ENCODE results near the gene RNF144A.
"Not testable (repeated sequence)": the region's sequence is repeated elsewhere in the genome, so short reads cannot be mapped to it uniquely, and the experiment has no call there.

Gene RNF144A

DNA sequence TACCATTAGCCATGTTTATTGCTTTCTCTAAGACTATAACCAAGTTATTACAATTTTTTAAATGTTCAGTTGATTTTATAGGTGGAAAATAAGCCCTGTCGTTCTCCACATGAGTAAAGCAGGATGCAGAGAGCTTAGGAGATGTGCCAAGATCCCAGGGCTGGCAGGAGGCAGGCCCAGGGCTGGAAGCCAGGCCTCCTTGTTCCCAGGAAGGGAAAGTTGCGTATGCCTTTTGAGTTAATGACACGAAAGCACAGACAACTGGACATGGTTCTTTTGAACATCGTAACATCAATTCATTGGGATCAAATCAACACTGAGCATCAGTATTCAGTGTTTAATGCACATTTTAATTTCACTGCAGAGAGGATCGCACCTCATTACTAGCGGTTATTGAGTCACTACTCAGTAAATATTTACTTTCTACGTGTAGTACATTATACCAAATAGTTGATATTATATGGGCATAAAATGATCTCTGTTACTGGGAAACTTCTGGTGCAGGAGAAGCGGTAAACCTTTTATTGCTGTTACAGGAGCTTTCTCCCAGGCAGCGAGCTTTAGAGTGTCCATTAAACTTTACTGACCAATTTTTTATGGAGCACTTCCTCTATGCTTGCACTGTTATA lies 60.0 kb downstream of the RNF144A start:
- no peak for DNase-seq

DNA sequence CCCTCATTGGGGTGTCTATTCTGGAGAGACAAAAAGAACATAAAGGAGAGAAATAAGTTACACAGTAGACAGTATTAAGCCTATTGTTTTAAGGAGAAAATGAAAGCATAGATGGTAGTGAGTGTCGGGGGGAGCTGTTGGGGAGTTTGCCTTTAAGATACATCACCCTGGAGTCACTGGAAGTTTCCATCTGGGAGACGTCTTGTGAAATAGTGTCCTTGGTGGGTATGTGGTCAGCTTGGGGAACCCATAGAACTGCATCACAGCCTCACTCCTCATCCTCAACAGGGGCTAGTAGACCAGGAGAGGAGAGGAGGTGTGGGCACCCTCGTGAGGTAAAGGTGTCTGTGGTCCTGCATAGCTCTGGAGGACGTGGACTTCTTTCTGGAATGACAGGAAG lies 60.6 kb downstream of the RNF144A start:
- no peak for DNase-seq

DNA sequence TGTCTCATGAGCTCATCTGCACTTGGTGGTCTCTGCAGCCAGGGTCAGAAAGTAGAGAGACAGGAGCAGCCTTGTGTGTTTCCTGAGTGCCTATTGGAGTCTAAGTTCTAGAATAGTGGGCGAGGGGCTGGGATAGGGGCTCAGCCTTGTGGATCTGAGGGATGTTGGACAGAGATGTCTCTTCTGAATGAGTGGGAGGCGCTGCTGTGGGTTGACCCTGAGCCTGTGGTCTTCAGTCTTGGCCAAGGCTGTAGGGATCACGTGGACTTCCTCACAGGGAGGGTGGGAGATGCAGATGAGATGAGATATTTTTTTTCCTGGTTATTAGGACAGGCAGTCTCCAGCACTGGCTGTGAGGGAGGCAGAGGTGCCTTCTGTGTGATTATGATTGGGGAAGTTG lies 61.8 kb downstream of the RNF144A start:
- no peak for DNase-seq

DNA sequence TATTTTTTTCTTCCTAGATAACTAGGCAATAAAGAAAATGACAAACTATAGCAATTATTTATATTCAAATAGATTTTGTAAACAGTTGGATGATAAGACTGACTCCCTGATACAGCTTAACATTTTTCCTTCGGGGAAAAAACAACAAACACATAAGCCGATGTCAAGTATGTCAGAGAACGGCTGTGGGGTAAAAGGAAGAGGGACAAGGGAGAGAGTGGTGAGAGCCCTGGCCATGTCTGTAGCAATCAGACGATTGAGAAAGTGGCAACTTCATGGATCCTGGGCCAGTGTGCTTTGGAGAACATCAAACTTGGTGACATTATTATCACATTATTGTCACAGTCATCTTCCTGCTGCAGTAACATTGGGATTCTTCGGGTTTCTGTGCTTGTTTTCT lies 65.2 kb downstream of the RNF144A start:
- DNase-seq = no peak

DNA sequence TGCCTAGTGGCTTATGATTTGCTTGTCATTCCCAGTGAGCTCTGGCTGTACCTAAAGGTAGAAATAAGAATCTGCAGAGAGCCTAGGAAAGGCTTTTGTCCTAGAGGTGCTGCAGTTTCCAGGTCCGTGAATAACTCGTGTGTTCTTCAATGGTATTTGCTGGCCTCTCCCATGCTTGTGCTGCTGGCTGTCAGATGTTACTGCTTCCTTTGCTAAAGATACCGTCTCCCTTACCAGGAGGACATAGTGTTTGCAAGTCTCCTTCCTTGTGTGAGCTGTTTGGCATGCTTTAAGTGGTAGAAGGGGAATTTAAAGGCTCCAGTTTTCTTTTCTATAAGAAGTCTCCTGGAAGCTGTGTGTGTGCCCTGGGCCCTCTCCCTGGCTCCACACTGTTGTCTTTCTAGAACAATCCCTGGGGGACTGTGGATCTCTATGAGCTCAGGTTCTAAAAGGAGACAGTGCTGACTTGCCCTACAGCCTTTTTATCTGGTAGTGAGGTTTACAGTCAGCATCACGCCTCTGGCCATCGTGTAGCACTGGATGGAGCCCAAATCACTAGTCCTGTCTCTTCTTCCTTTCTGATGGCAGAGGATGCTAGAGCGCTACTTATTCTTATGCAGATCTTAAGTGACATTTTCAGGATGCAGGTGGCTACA lies 65.8 kb downstream of the RNF144A start:
- DNase-seq = no peak

DNA sequence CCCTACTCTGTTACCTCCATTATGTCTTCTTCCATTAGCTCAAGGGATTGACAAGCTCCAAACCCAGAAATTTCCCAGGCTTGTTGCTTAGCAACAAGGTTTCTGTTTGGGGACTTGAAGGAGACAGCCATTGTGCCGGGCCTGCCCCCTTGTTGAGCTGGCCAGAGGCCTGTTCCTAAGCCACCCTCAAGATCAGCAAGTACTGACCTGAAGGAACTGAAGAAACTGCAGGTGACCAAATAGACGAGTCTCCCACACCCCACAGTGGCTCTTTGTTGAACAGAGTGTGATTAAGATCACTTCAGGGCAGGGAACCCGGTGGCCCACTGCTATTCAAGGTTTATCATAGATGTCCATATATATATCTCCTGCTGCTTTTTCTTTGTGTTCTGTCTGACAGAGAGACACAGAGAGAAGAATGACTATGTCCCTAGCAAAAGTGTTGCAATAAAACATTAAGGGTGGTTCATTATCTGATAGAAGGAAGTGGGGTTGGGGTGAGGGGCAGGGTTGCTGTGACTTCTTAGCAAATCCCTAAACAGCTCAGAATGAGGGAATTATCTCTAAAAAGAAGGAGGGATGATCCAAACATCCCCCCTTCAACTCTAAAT lies 69.2 kb downstream of the RNF144A start:
- DNase-seq = no peak

DNA sequence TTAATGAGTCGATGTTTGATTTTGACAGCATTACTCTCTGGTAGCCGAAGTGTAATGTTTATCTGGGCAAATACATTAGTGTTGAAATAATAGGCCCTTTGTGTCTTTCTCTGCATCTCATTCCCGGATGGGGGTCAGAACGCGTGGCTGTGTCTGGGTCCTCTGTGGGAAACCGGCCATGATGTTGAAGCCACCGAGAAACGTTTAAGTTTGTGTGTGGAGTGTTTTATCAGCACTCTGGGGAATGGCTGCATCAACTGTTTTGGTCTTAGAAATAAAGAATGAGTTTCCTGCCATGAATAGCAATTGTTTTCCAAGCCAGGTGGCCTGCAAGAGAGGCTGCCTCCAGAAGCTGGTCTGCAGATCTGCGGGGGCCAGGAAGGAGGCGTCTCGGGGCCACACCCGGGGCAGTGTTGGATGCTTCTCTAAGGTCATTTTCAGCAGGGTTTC lies 69.7 kb downstream of the RNF144A start:
- DNase-seq = no peak

DNA sequence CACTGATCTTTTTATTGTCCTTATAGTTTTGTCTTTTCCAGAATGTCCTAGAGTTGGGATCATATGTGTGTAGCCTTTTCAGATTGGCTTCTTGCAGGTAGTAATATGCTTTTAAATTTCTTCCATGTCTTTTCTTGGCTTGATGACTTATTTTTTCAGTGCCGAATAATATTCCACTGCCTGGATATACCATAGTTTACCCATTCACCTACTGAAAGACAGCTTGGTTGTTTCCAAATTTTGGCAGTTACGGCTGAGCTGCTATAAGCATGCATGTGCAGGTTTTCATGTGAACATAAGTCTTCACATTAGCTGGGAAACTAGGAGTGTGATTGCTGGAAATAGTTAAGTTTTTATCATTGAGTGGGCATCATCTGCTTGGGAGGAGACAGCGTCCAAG lies 73.7 kb downstream of the RNF144A start:
- DNase-seq = no peak

DNA sequence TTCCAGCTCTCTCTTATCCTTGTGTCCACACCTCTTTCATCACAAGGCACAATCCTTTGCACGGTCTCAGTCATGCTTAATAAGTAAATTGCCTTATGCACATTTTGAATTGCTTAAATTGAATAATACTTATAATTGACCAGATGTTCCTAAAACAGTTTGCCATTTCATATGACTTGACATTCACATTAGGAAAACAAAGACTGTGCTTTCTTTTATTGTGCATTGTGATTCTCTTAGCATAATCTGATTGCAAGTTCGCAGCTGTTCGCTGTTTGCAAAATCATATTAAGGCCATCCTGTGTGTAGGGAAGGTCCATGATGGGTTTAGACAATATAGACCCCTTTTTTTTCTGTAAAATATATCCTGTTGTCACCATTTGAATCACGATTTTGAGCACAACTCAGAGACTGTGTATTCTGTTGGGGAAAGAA lies 75.6 kb downstream of the RNF144A start:
- no peak for DNase-seq

DNA sequence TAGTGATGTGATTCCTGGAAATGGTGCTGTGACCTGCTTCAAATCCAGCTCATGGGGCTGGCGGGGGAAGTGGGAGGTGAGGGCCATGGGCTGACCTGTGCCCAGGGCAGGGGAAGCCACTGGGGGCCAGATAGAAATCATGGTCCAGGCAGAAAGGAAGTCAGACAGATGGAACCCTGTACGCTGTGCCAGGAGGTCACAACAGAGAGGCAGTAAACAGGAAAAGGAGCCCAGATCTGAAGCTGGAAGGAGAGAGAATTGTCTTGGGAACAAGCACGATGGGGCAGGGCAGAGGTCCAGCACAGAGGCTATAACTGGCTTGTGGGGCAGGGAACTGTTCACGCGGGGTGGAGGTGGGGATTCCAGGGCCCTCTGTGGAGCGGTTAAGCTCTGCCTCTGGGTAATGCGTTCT lies 76.0 kb downstream of the RNF144A start:
- DNase-seq = no peak

DNA sequence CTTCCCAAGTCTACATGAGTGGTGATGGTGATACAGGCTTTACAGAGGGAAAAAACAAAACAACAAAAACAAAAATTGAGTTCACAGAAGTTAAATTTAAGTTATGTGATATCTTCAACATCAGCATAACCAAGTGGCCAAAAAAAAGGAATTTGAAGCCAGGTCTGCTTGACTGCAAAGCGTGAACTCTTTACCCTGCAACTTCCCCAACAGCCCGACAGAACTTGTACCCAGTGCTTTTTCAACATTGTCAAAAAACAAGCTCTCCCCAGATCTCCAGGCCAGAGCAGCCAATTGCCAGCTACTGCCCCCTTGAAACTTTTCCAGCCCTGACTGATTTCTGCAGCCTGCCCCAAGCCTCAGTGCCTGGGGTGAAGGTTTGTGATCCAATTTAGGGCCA lies 76.7 kb downstream of the RNF144A start:
- no peak for DNase-seq

DNA sequence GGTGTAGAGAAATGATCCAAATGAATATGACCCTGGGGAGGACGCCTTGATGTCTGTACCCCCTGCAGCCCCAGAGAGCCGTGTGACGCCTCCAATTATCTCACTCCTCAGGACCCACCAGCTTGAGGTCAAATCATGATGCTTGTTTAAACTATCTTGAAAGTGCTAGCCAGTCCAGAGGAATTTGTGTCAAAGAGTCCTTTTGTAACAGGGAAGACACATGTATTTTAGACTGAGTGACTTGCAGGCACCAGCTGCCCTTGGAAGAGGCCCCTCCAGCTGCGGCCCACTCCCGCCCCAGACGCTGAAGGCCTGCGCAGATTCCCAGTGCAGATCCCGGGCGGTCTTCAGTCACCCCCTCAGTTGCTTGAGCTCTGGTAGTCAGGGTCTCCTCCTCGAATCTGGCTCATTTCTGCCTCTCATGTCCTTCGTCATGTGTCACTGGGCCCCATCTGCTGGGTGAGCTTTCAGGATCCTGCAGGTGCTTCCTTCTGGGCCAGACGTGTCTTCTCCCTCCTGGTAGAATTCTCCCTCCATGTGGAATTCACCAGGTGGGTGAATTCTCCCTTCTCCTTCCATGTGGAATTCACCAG lies 77.4 kb downstream of the RNF144A start:
- no peak for DNase-seq

DNA sequence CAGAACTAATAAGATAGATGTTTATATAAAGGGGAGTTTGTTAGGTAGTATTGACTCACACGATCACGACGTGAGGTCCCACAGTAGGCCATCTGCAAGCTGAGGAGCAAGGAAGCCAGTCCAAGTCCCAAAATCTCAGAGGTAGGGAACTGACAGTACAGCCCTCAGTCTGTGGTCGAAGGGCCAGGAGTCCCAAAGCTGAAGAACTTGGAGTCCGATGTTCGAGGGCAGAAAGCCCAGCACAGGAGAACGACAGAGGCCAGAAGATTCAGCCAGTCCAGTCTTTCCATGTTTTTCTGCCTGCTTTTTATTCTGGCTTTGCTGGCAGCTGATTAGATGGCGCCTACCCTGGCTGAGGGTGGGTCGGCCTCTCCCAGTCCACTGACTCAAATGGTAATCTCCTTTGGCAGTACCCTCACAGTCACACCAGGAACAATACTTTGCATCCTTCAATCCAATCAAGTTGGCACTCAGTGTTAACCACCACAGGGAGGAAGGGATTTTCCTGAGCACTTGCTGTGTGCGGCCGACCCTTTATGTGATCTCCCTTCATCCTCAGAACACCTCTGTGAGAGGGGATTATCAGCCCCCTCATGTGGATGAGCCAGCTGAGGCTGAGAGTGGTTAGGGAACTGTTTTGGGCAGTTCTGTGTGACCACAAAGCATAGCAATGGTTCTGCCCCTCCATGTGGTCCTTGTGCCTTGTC lies 78.3 kb downstream of the RNF144A start:
- DNase-seq = no peak

DNA sequence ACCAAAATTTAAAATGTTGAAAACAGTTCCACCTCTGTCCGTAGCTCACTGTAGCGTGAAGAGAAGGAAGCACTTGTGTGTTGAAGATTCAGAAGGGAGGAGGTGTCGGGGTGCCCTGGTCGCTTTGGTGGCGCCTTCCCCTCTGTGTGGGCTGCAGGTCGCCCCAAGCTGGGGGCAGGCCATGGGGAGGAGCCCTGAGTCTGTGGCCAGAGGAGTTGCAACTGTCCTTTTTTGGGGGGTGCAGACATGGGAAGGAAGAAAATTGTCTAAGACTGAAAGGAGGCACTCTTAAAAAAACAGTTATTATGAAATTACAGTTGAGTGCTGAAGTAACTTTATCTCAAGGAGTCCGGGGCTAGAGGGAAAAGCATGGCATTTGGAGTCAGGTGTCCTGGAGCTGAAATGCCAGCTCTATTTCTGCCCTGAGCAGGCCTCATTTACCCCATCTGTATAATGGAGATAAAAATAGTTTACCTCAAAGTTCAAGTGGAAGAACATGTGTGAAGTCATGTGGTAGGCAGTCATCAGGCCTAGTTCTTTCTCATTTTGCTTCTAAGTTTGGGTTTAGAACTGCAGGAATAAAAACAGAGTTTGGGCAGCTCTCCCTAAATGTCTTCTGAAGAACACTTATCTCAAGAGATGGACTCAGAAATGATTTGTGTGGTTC lies 82.1 kb downstream of the RNF144A start:
- no peak for DNase-seq

DNA sequence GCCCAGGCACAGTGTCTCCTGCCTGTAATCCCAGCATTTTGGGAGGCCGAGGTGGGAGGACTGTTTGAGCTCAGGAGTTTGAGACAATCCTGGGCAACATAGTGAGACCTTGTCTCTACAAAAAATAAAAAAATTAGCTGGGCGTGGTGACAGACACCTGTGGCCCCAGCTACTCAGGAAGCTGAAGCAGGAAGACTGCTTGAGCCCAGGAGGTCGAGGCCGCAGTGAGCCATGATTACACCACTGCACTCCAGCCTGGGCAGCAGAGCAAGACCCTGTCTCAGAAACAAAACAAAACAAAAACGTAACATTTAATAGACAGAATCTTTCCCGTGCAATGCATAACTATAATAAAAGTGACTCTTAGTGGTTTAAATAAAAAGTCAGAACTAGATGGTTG lies 84.2 kb downstream of the RNF144A start:
- not testable (repeated sequence) for DNase-seq

DNA sequence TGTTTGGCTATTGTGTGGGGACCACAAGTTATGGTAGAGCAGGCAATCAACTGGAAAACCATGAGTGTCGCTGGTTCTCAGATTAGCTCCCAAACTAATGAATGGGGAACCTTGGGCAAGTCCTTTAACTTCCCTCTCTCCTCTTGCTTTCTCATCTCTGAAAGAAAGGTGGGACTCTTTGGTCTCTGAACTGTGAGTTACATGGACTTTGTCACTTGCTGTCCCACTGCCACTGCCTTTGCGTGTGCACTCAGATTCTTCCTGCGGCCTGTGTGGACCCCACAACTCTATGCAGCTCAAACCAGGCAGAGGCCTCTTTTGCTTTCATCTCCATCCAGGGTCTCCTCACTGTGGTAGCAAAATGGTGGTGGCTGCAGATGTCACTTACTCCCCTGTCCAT lies 86.7 kb downstream of the RNF144A start:
- DNase-seq = no peak

DNA sequence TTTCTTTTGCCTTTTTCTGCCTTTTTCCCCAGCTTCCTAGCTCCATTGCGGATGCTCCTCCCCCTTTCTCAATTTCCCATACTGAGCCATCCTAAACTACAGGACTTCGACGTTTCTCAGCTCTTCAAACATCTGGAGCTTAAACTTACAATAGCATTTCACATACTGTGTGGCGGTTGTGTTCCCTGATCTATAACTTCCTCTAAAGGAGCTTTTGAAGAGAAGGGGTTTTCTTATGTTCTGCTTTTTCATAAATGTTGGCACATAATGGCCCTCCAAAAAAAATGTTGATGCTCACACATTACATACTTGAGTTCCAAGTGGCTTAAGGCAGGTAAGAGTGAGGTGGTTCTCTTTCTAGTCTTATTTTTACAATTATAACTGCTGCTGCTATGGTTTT lies 87.4 kb downstream of the RNF144A start:
- no peak for DNase-seq

DNA sequence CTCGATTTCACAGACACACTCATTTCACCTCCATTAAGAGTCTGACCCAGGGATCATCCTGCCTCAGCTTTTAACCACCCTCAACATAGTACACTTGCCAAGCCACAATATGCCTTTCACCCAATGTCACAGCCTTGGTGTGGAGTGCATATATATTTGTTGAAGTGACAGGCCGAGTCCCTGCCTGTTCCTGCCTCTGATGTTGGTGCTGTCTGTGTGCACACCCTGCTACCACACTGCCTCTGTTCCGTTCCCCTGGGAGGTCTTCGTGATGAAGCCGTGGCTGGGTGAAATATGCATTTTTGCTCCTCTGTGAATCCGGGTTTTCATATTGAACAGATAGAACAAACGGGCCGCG lies 90.3 kb downstream of the RNF144A start:
- DNase-seq = no peak

DNA sequence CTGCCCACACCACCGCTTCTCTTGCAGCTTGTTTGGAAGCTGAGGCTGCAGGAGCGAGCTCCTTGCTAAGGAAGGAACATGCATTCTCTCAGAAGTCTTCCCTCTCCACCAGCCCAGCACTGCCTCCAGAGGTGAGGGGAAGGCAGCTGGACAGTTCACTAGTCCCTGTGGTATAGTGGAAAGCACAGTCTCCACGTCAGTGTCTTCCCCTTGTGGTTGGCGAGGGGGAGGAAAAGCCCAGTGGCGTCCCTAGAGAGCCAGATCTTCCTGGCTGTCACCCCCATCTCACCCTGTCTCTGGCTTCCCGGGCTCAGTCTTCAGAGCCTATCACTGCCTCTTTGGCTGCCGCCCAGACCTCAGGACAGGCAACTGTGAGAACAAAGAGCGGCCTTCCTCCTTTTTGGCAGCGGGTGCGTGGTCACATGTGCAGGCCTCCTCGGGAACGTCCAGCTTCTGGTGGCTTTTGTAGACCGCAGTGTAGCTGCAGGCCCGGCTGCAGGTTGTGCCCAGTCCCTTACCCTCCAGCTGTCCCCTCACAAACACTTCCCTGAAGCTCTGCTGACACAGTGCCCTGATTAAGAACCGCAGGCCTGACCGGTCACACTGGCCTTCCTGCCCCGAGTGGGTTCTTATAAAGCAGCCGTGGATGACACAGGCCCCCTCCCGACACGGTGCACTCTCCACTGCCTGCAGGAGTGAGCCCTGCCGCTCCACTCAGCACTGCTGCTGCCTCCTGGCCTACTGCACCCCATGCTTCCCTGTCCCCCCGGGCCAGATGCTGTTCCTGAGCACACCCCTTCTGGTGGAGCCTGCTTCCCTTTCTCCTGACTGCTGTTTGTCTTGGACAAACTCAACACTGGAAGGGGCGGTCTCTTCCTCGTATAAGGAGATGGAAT lies 90.9 kb downstream of the RNF144A start:
- no peak for DNase-seq

DNA sequence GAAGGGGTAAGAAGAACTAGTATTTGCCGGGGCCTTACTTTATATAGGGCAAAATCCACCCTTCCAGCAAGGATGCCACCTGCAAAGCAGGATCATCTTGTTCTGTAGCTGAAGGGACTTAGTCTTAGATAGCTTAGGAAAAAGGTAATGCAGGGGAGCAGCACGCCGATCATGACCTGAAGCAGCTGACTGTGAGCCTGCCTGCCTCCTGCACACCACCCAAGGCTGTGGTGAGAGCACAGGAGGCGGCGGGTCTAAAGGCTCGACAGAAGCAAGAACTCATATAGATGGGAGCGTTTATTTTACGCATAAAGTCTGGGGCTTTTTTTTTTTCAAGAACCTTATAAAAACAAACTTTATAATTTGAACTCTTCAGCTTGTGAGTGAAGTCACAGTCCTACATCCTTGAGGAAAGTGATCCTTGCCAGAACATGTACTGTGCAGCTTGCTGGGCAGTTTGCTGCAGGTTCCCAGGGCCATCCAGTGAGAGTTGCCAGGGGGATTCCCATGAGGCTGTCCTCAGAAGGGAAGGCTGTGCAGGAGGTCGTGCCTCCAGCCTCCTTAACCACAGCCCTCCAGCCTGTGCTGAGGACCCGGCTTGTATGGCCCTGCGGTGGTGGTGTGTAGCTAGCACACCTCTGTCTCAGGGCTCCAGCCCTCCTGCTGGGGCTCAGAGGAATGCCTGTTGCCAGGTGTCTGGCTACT lies 92.1 kb downstream of the RNF144A start:
- no peak for DNase-seq

DNA sequence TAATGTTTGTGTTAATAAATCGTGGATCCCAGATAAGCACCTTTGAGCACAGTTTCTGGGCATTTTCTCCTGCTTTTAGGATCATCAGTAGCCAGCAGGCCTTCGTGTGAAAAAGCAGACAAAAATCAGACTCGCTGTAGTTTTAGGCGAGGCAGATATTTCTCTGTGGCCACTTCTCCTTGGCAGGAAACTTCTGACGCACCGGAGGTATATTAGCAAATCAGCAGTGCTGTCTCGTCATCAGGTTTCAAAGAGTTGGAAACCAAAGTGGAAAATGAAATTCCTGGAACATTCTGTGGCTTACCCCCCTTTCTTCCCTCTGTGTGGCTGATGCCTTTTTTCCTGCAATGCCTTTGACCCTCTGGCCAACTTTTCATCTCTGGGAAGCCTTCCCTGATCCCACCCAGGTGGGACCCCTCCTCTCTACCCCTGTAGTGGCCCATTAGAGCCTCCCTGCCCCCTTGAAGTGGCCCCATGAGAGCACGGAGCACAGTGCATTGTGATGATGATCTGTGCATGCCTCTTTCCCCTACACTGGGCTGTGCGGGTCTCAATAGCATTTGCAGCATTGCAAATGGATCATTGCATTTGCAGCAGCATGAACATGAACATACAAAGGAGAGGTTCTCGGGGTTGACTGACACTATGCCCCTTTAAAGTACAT lies 93.3 kb downstream of the RNF144A start:
- no peak for DNase-seq
